Spleen (tissue), 11 donors: ENCODE measurements around the gene SUMF2. TPM values are rescaled to one million over a fixed set of nuclear protein-coding genes. Genes with fewer than 3 reads are reported as not detected.
"Not testable (repeated sequence)": the region's sequence is repeated elsewhere in the genome, so short reads cannot be mapped to it uniquely, and the experiment has no call there.

Source experiments
- DNase-seq: peaks from one replicate; pipeline ENCODE4 v3.0.0-alpha.2; 2020
- H3K27ac ChIP-seq, 8 donors: fragments of 200-600 bp; sonication (generic) in 7 of 8; 1 replicate in 4 of 8; 2 replicates in 4 of 8; pipeline versions ENCODE4 v1.5.0 to v1.8.0; 2016 to 2021; ENCODE audit warnings: inconsistent platforms in 4 of 8, mild to moderate bottlenecking in 4 of 8, moderate library complexity in 1 of 8
- H3K27me3 ChIP-seq, 7 donors: fragments of 200-600 bp; sonication (generic) in 6 of 7; replicated peaks in 1 of 7; 1 replicate in 4 of 7; 2 replicates in 3 of 7; pipeline versions ENCODE4 v1.5.0 to v1.8.0; 2016 to 2021; ENCODE audit warnings: inconsistent platforms in 3 of 7, mild to moderate bottlenecking in 1 of 7
- H3K36me3 ChIP-seq, 6 donors: fragments of 200-600 bp; sonication (generic) in 5 of 6; 1 replicate in 4 of 6; 2 replicates in 2 of 6; pipeline versions ENCODE4 v1.5.0 to v1.8.0; 2016 to 2021; ENCODE audit warnings: inconsistent platforms in 2 of 6
- H3K4me1 ChIP-seq, 6 donors: fragments of 200-600 bp; sonication (generic) in 5 of 6; 1 replicate in 3 of 6; 2 replicates in 3 of 6; pipeline versions ENCODE4 v1.5.0 to v1.8.0; 2016 to 2021; ENCODE audit warnings: inconsistent platforms in 3 of 6
- H3K4me3 ChIP-seq, 8 donors: fragments of 200-600 bp; sonication (generic) in 7 of 8; 1 replicate in 4 of 8; 2 replicates in 4 of 8; pipeline versions ENCODE4 v1.5.0 to v1.8.0; 2016 to 2021; ENCODE audit warnings: inconsistent platforms in 4 of 8, mild to moderate bottlenecking in 4 of 8, moderate library complexity in 2 of 8
- H3K9me3 ChIP-seq, 8 donors: fragments of 200-600 bp; sonication (generic) in 7 of 8; 1 replicate in 4 of 8; 2 replicates in 4 of 8; pipeline versions ENCODE4 v1.5.0 to v1.8.0; 2016 to 2021; ENCODE audit warnings: inconsistent platforms in 4 of 8
- CTCF ChIP-seq, 11 experiments: fragments of 200-600 bp in 7 of 11; fragments of 450-650 bp in 4 of 11; sonication (generic) in 4 of 11; IDR thresholded peaks in 8 of 11; conservative IDR thresholded peaks in 3 of 11; 1 replicate in 7 of 11; 2 replicates in 4 of 11; pipeline versions ENCODE4 v1.4.0 to v1.8.0; 2016 to 2021; ENCODE audit warnings: antibody characterized with exemption in 11 of 11, inconsistent platforms in 4 of 11, mild to moderate bottlenecking in 1 of 11
- POLR2A ChIP-seq, 3 donors: fragments of 450-650 bp; IDR thresholded peaks; one replicate each; pipeline ENCODE4 v1.5.1; 2017; ENCODE audit warnings: antibody characterized with exemption in 3 of 3, mild to moderate bottlenecking in 1 of 3
- POLR2AphosphoS5 ChIP-seq, 3 donors: sonication (generic); formaldehyde crosslinking; IDR thresholded peaks; one replicate each; pipeline ENCODE4 v1.5.1; 2017; ENCODE audit warnings: antibody characterized with exemption in 3 of 3
- WGBS, 5 donors: extraction: QIAGEN DNeasy Blood & Tissue Kit in 3 of 5; methylation state at CpG; one replicate each; pipeline versions ENCODE4 v1.1.5 to v1.1.7; 2013 to 2018; 5-methylcytosine and 5-hydroxymethylcytosine counted together
- intact Hi-C: fragments of 100-400 bp; cut with DNase I; formaldehyde crosslinking; loops from one replicate; pipeline ENCODE4 v1.15.0; 2023; ENCODE audit warnings: low total_unique reads
- polyA plus RNA-seq, 3 donors: library from polyadenylated mRNA; stranded (reverse); fragments of 200-250 nt; gene quantifications; one replicate each; pipeline ENCODE4 v1.2.1, GENCODE V29; 2013
- total RNA-seq, 7 donors: library from RNA; depleted of rRNA in 3 of 7; stranded (reverse); fragments of >200 nt in 3 of 7; fragmentation: NEBNext Ultra II Directional in 4 of 7; extraction: Animal tissue kit (Norgen Biotek cat#: 25700) in 4 of 7; gene quantifications; one replicate each; pipeline versions ENCODE4 v1.1.0 to v1.2.1, GENCODE V29; 2016 to 2021
- donor health status: healthy with polysubstance abuse.
- donor health status: DM: no; HTN: no; CAD: no; lungs with moderate emphysema.
- donor health status: DM: no; HTN: no; CAD: no.
- donor health status: Bipolar disorder and iron deficiency.
- donor health status: healthy.
- donor health status: DM: no; HTN: no; CAD: no.
- donor health status: DM: yes; HTN: yes; CAD: no.

SUMF2 gene
- total and polyA plus RNA-seq, 10 donors, result 57.1 to 145 (median 119) TPM

GRCh38 chr7:56091591-56091990, 27.5 kb downstream of the SUMF2 start:
- 94 to 100% (median 100%) methylated on average over 3 of the region's 3 CpGs for WGBS, 5 donors
- H3K4me3 ChIP-seq, result no peak overlapping the region
- no peak for DNase-seq

GRCh38 chr7:56092388-56092787, 28.3 kb downstream of the SUMF2 start:
- H3K9me3 ChIP-seq, H3K27me3 ChIP-seq, DNase-seq, H3K4me3 ChIP-seq, intact Hi-C loops: not testable (repeated sequence)
- Histone ChIP-seq H3K4me1 (peaks cover 3 to 18% (median 10%) of the 10 kb centered on the region in 6 donors), H3K36me3 (peaks cover 0 to 39% (median 3%) of the 10 kb centered on the region in 6 donors), H3K27ac (peak overlapping the region in 5 of 8 donors; percentile 13 to 51 (median 43))
- WGBS, 5 donors, result 60 to 80% (median 71%) methylated on average over 6 of the region's 6 CpGs

More at GRCh38 chr7:56091591-56091990, 27.5 kb downstream of the SUMF2 start:
- H3K36me3 ChIP-seq, result peaks cover 0 to 39% (median 5%) of the 10 kb centered on the region in 6 donors
- TF ChIP-seq POLR2A (IDR thresholded peaks at IDR 0.05), result no peak
- no peak for TF ChIP-seq POLR2AphosphoS5 (IDR thresholded peaks at IDR 0.05)
- no peak for TF ChIP-seq CTCF (IDR thresholded peaks at IDR 0.05 in 8 of 11, conservative IDR thresholded peaks at IDR 0.05 in 3 of 11)
- H3K4me1 ChIP-seq, result peaks cover 3 to 18% (median 10%) of the 10 kb centered on the region in 6 donors
- intact Hi-C loops, result no loop called here
- no peaks in the 10 kb centered on the region for H3K27me3 ChIP-seq
- H3K27ac ChIP-seq, result no peak overlapping the region
- H3K9me3 ChIP-seq, result no peaks in the 10 kb centered on the region

- DNase-seq, result peak; percentile 80
- WGBS, 5 donors, result 63 to 69% (median 66%) methylated on average over 19 of the region's 19 CpGs
- intact Hi-C loops, result no loop called here
These were observed 28.9 kb downstream of the SUMF2 start, which contains the start of gene PHKG1 for GRCh38 chr7:56092789-56093531. Gene PHKG1, minus strand, starts transcription at chr7:56092952. Its CDS starts 4,011 bp downstream, at chr7:56088941.

GRCh38 chr7:56097700-56098099, 33.6 kb downstream of the SUMF2 start:
- peaks cover 0 to 68% (median 44%) of the 10 kb centered on the region in 6 donors for H3K36me3 ChIP-seq
- peaks cover 0 to 9% (median 7%) of the 10 kb centered on the region in 6 donors for H3K4me1 ChIP-seq
- no peak overlapping the region for H3K4me3 ChIP-seq
- no peaks in the 10 kb centered on the region for H3K27me3 ChIP-seq
- no peaks in the 10 kb centered on the region for H3K9me3 ChIP-seq
- intact Hi-C loops, result no loop called here
- DNase-seq, result peak; percentile 37
- H3K27ac ChIP-seq, result no peak overlapping the region
- 72 to 83% (median 80%) methylated on average over 5 of the region's 5 CpGs for WGBS, 5 donors
- TF ChIP-seq POLR2AphosphoS5 (IDR thresholded peaks at IDR 0.05) (no peak), POLR2A (IDR thresholded peaks at IDR 0.05) (no peak), CTCF (IDR thresholded peaks at IDR 0.05 in 8 of 11, conservative IDR thresholded peaks at IDR 0.05 in 3 of 11) (no peak)

More at GRCh38 chr7:56092789-56093531, 28.9 kb downstream of the SUMF2 start, which contains the start of gene PHKG1:
- Histone ChIP-seq H3K36me3 (peaks cover 0 to 39% (median 2%) of the 10 kb centered on the region in 6 donors), H3K27me3 (no peaks in the 10 kb centered on the region), H3K4me3 (no peak within 1 kb of the TSS), H3K4me1 (peaks cover 3 to 18% (median 10%) of the 10 kb centered on the region in 6 donors), H3K9me3 (no peaks in the 10 kb centered on the region), H3K27ac (peak within 1 kb of the TSS in 5 of 8 donors; percentile 13 to 51 (median 43))
- TF ChIP-seq POLR2AphosphoS5 (IDR thresholded peaks at IDR 0.05), result peak; percentile 64 to 74 (median 72)
- peak in 7 of 11 experiments; percentile 18 to 62 (median 52) for TF ChIP-seq CTCF (IDR thresholded peaks at IDR 0.05 in 8 of 11, conservative IDR thresholded peaks at IDR 0.05 in 3 of 11)
- no peak for TF ChIP-seq POLR2A (IDR thresholded peaks at IDR 0.05)
